Activated CD4-positive, alpha-beta T cell treated with anti-CD3 and anti-CD28 coated beads for 1 hour (primary cell): ENCODE results near the gene ADRB2.

Experiments
- DNase-seq: peaks from one replicate; pipeline ENCODE4 v3.0.0-alpha.2; 2020

The ADRB2 gene

DNA sequence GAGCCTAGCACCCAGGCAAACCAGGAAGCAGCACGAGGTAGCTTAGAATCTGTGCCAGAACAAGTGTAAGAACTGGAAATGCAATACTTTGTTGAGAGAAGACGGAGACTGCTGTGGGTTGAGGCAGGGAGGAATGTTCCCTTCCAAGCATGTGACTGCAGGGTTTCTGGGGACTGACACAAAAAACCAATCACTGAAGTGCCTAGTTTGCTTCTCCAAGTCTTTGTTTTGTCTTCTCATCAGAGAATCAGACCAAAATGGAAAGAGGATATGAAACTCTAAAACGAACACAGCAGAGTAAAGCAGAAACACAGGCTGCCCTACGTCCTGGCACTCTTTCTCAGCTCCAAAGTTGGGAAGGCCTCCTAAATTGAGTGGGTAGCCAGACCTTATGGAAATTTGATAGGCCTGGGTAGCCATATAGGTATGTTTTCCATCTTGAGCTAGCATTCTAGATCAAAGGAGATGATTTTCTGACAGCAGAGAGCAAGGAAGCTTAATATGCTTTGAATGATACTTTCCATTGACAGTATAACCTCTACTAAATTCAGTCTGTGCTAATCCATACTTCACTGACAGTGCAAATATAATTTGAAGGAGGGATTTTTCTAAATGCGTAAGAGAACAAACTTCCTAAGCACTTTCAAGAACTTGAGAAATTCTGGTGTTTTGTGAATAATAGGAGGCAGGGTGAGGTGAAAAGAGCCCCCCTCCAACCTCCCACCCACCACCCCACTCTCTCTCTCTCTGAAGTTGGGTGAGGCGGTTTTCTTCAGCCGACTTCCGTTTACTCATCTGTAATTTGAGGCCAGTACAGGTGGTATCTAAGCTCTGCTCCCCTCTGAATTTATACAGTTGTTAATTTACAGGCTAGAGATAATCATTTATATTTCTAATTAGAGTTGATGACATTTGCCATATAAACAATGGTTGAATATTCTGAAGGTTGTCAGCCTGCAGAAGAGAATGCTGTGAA, 5.5 kb downstream of the ADRB2 start:
- no peak for DNase-seq

DNA sequence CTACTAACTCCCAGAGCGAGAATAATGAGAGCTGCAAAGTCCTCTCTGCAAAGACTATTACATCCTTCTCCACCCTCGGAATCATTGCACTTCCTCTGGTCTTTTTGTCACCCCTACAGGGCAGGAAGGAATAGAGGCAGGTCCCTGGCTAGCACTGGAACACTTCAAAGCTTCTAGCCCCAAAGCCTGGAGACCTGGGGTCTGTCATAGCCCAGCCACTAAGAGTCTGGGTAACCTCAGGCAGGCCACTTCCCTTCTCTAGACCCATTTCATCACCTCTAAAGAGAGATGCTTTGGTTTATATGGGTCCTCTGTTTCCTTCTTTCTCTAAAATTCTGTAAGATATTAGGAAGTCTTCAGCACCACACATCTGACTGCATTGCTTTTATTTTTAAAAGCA, 6.7 kb downstream of the ADRB2 start:
- no peak for DNase-seq

DNA sequence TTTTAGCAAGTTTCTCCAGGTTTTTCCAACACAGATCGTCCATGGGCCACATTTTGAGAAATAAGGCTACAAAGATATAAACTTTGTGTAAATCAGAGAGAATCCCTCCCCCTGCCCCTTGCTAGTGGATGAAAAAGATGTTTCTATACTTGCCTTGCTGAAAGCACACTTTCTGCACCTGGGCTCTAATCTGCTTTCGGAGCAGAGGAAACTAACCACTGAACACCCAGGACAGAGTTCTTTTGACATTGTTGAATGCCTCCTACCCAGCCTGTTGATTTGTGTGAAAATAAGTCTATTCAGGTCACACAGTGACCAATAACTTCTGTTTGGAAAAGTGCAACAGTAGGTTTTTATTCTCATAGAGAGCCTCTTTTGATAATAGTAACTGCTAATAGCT, 7.5 kb downstream of the ADRB2 start:
- no peak for DNase-seq

GRCh38 chr5:148834689-148835088, 8.3 kb downstream of the ADRB2 start:
- no peak for DNase-seq

- no peak for DNase-seq
These were observed 10.2 kb downstream of the ADRB2 start for GRCh38 chr5:148836272-148837250.

DNA sequence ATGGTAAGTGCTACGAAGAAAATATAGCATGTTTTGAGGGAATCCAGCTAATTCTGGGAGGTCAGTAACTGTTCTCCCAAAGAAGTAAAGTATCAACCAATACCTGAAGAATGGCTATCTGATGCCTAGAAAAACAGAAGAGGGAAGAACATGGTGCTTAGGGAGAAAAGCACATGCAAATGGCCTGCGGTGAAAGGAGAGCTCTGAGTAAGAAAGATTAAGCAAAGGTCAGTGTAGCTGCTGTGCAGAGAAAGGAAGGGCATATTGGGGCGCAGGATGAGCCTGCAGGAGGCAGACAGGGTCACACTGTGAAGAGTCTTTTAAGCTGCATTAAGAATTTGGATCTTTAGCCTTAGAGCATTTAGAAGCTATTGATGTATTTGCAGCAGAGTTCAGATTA, 11.0 kb downstream of the ADRB2 start:
- DNase-seq, result no peak

- no peak for DNase-seq
These were observed 11.9 kb downstream of the ADRB2 start for GRCh38 chr5:148838357-148838756.

DNA sequence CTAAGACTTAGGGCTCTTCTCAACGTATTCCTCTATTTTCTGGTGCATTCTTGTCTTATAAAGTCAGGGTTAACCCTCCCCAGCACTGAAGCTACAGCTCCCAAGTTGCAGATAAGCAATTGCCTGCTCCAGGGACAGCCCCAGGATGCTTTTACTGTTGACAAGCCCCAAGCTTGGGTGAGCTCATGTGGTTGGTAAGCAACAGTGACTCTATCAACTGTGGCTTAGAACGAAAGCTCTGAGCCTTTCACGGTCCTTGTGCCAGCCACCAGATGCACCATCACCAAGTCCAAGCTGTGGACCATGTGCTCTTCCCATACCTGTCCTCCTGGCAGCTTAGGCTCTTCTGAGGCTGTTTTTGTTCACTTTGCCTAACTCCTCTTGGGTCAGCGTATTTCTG, 13.5 kb downstream of the ADRB2 start:
- DNase-seq, result no peak

DNA sequence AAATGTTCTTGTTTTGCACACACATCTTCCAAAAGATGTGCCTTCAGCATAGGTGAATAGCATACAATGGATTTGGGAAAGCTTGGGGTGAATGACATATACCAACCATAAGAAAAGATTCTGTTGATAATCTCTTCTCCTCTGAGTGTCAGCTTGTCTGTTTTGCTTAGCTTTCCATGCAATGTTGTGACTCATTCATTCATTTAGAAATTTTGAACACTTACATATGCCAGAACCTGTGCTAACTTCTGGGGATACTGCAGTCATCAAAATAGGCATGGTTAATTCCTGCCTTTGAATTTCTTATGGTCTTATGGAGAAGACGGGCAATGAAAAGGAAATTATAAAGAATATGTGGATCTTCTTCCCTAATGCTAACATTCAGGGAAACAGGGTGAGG, 14.1 kb downstream of the ADRB2 start:
- no peak for DNase-seq

DNA sequence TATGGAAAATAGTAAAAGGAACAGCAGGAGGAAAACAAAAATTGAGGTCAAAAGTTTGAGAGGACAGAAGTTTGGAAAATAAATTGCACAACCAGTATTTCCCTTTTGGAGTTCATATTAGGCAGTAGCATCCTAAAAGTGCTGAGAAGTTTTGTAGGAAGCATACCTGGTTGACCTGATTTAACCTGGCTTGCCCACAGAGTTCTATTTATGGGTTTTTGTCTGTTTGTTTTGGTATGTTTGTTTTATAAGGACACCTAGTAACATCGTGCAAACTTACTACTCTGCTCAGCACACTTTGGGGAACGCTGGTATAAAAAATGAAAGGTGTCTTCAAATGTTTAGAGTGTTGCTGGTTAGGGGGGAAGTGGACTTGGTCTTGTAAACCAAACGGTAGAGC, 15.1 kb downstream of the ADRB2 start:
- no peak for DNase-seq

GRCh38 chr5:148842161-148842560, 15.8 kb downstream of the ADRB2 start:
- DNase-seq, result no peak

GRCh38 chr5:148843510-148844318, 17.3 kb downstream of the ADRB2 start:
- no peak for DNase-seq

GRCh38 chr5:148844433-148845280, 18.2 kb downstream of the ADRB2 start:
- DNase-seq, result no peak

DNA sequence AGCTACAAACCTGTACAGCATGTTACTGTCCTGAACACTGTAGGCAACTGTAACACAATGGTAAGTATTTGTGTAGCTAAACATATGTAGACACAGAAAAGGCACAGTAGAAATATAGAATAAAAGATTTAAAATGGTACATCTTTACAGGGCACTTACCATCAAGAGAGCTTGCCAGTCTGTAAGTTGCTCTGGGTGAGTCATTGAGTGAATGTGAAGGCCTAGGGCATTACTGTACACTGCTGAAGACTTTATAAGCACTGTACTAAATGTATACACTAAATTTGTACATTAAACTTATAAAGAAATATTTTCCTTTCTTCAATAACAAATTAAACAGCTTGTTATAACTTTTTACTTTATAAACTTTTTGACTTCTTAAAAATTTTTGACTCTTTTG, 20.5 kb downstream of the ADRB2 start:
- DNase-seq, result no peak

- no peak for DNase-seq
These were observed 21.0 kb downstream of the ADRB2 start for GRCh38 chr5:148847456-148847855.

DNA sequence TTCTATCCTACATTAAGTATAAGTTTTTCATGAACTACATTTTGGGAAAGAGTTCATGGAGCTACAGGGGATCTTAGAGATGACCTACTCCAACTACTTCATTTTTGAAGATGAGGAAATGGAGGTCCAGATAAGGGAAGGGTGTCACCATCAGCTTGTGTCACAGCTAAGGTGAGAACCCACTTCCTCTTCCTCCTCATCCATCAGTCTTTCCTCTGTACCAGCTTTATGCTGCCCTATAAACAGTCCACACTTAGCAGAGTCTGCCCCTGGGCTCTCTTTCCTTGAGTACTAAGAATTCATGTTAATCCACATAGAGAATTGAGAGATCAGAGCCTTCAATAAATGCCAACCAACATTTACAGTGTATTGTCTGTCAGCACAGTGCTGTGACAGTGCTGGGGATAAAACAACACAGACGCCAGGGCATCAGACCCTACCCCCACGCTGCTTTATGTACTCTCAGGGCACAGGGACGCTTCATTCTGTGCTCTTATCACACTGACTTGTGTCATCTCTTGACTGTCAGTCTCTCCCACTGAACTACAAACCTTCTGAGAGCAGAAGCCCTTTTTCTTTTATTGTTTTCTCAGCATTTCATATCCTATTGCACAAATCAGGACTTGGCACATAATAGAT, 22.1 kb downstream of the ADRB2 start:
- no peak for DNase-seq

DNA sequence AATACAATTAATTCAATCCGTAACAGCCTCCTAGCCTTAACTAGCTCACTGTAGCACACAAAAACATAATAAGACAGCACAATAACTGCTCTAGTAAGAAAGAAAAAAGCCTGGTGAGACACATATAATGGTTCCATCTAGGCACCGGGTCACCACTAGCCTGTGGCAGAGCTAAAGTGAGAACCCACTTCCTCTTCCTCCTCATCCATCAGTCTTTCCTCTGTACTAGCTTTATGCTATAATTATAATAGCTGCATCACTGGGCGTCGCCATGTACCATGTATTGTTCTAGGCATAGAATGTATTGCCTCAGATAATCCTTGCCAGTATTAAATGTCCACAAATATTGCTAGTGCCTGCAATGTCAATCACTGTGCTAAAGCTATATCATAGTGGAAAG, 23.1 kb downstream of the ADRB2 start:
- DNase-seq, result no peak

- DNase-seq, result no peak
These were observed 24.4 kb downstream of the ADRB2 start for GRCh38 chr5:148850836-148851235.

DNA sequence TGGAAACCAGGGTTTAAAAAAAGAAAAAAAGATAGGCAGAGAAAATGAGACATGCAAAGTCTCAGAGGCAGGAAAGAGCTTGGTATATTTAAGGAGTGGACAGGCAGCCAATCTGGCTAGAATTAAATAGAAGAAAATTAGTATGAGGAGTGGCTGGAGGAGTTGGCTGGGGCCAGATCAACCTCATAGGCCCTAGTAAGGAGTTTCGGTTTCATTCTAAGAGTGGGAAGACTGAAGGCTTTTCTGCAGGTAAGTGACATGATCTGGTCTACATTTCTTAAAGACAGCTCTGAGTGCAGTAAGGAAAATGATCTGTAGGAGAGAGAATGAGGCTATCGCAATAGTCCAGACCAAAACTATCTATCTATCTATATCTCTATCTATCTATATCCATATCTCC, 27.5 kb downstream of the ADRB2 start:
- DNase-seq, result no peak

- no peak for DNase-seq
These were observed 29.0 kb downstream of the ADRB2 start for GRCh38 chr5:148855249-148856008.

GRCh38 chr5:148856009-148856367, 29.6 kb downstream of the ADRB2 start:
- no peak for DNase-seq
